ENCODE data around the gene EIF1.
"Not testable (repeated sequence)": the region's sequence is repeated elsewhere in the genome, so short reads cannot be mapped to it uniquely, and the experiment has no call there.

The EIF1 gene

DNA sequence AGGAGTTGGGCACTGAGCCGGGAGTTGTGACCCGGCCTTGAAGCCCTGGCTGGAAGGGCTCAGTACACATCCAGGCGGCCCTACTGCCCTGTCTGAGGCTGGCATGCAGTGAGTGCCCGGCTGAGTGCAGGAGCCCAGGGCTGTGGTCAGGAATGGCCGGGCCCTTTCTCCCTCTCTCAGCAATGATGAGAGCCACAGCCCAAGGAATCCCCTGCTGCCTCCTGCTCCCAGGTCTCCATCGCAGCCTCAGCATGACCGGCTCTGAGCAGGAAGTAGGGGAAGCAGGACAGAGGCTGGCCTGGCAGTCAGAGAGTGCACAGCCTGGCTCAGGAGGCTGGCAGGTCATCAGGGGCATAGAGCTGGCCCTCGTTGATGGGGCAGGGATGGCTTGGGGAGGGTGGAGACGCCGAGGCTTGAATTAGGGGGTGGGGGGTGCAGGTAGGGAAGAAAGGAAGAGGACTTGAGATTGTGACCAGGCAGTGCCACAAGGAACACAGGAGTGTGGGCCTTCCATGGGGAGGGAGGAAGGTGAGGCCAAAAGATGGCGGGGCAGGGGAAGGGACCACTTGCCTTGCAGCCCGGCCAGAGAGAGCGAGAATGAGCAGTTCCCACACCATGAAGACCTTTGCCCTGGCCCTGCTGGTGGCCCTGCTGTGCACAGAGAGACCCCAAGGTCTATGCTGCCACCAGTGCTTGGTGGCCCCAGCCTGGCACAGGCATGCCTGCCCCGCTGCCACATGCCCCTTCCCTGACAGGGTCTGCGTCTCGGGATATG, 32.2 kb upstream of the EIF1 start:
- DNase-seq = no peak

DNA sequence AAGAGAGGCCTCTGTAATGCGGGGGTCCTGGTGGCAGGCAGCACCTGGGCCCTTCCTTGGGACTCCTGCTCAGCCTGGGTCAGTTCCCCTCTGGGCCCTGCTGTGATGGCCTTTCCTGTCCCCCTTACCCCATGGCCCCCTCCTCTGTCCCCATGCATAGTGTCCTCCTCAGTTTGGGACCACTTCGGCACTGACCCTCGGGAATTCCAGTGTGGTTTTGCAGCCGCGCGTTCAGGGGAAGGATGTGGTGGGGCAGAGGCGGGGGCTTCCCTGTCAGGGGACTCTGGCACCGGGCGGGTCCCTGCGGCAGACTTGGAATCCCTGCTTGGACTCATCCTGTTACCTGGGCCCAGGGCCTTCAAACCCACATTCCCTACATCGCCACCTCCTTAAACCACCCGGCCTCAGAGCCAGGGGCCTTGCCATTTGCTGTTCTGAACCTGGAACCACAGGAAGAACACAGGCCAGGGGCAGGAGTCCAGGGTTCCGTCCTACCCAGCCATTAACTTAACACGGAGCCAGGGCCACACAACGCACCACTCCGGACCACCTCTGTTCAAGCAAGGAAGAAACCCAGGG, 31.4 kb upstream of the EIF1 start:
- no peak for DNase-seq

DNA sequence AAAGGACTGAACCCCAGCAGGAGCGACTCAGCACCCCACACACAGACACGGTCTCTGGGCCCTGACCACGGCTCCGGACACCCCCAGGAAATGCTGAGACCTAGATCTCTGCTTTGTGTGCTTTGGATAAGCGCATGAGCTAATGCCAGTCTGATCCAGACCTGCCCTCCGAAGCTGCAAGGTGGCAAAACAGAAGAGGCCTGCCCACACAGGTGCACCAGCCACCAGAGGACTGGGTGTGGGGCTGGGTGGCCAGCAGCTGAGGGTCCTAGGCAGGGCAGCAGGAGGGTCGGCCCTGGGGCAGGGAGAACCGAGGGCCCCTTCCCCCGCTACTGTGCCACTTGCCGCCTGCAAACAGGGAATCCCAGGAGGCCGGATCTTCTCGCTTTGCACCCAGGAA, 30.7 kb upstream of the EIF1 start:
- no peak for DNase-seq

DNA sequence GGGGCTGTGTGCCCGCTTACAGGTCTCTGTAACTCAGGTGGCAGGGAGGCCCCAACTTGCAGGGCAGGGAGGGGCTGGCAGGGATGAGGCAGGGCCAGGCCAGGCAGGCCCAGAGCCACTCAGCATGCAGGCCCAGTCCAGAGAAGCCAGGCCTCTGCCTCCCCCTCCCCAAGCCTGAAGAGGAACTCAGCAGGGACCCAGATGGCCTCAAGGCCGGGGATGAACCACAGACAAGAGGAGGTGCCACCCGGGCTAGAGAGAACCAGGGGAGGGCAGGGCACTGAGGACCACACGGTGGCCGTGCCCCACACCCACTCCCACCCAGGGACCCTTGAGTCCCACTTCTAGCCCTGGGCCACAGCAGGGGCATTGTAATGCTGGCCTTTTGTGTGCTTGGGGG, 29.8 kb upstream of the EIF1 start:
- DNase-seq = no peak

DNA sequence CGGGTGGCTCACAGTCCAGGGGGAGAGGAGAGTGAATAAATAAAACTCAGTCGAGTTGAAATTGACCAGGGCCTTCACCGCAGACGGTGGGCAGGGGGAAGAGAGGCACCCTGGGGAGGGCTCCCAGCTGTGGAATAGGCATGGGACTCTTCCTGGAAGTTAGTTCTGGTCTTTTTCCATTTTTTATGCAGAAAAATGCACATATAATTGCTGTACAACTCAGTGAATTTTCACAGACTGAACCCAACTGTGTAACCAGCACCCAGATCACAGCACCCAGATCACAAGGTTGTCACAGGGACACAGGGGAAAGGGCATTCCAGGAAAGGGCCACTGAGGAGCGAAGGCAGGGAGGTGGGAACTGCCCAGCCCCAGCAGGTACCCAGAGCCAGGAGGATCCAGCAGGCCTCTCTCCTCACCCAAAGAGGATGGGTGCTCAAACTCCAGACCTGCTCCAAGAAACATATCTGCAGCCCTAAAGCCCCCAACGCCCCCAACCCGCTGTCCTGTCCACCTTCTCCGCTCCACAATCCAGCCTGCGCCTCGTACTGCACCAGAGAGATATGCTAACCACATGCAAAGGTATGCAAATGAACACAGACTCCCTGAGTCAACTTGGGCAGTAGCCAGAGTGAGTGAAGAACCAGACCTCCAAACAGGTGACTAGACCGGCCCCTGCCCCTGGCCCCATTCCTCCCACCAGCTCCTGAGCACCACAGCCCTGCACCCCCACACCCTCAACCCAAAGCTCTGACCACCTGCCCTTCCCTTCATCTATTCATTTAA, 29.1 kb upstream of the EIF1 start:
- DNase-seq = no peak

DNA sequence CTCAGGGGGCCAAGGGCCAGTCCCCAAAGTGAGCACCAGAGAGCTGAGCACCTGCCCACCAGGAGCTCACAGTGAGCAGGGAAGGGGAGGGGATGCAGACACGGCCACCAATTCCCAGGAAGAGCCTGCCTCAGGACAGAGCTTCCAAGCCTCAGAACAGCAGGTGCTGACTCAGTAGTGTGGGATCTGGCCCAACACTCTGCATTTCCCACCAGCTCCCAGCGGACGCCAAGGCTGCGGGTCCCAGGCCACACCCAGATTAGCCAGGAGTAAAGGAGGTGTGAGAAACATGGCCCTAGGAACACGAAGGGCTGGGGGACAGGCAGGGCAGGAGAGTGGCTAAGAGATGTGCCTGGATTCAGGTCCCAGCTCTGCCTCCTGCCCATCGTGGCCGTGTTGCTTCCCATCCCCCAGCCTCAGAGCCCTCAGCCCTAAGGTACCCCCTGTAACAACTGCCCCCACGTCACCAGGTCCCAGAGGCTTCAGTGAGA, 28.4 kb upstream of the EIF1 start:
- DNase-seq = no peak

DNA sequence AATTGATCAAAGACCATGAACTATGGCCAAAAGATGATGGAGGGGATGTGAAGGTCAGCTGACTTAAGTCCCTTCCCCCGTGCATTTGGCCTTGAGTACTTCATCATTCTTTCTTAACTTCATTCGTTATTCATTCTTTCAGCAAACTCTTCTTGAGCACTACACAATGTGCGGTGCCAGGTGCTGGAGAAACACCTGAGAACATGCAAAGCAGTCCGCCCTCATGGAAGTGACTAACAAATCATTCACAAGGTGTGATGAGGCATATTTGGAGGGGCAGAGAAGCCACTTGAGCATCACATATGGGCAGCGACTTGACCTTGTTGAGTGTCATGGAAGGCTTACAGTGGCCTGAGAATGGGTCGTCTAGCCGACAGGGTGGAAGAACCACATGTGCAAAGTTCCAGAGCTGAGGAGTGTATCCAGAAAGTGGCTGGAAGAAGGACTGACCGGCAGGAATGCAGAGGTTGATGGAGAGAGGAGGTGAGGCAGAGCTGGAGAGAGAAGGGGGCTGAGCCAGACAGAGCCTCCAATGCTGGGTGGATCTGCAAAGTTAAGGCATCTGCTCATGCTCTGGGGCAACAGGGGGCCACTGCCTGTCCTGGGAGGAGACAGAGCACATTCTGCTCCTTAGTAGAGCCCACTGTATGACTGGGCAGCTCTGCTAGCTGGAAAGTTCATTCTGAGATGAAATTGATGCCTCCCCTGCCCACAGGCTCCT, 25.1 kb upstream of the EIF1 start:
- no peak for DNase-seq

DNA sequence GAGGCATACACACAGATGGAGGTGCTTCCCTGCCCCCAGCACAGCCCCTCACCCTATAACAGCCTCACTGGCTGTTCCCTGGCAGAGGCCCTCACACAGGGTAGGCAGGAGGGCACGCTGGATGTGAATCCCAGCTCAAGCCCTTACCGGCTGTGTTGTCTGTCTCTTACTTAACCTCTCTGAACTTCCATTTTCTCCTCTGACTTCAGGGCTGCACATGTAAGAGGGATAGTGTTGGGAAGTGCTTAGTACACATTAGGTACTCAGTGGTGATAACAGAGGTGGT, 24.6 kb upstream of the EIF1 start:
- DNase-seq = no peak

DNA sequence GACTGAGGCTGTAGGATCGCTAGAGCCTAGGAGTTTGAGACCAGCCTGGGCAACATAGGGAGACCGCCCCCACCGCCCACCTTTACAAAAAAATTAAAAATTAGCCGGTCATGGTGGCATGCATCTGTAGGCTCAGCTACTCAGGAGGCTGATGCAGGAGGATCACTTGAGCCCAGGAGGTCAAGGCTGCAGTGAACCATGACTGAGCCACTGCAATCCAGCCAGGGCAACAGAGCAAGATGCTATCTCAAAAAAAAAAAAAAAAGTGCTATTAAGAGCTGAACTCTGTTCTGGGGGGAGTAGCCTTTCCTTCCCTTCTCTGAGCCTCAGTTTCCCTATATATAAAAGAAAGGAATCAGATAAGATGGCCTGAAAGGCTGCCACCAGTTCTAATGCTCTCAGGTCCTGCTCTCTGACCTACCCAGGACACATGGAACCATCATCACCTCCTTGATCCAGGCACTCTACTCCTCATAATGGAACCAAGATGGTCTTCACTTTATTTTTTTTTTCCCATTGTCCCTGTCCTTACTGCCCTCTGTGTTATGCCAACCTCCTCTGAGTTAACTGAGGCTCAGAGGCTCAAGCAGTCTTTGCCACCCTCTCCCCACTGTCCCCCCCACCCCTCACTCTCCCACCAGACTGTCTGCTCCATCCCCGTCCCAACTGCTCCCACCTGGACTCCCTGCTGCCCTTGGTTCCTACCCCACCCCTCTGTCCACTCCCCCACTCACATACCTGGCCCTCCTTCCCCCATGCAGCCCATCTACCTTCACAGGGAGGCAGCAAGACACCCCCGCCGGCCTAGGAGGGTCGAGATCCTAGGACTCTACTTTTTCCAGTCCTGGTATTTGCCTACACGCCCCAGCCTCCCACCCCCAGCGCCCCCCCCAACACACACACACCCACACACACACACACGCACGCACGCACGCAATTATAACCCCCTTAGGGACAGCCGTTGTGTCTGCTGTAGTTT, 23.8 kb upstream of the EIF1 start:
- no peak for DNase-seq

DNA sequence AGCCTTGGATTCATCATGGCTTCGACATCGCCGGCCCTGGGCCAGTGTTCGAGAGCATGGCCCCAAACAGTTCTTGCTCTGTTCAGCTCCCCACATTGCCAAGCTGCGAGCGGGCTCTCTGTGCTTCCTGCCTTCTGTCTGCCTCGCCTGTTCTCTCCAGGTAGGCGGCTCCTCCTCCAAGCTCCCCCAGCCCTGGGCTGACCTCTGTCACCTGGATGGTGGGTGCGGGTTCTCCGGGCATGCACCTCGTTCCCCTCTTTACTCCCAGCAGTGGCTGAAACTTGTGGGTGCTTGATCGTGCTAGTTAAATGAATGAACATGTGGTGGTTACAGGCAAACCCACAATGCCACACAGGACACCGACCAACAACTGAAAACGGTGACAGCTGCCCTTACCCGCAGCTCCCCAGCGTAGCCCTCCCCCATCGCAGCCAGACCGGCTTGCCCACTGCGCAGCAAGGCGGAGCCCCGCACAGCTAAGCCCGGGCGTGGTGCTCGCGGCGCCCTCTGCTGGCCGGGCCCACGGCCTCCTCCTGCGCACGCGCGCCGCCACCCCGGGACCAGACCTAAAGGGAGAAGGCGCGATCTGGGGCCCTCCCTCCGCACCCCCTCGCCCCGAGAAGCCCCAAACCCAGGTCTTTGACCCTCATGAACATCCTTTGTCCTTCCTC, 23.0 kb upstream of the EIF1 start:
- DNase-seq = peak; percentile 38 to 62

DNA sequence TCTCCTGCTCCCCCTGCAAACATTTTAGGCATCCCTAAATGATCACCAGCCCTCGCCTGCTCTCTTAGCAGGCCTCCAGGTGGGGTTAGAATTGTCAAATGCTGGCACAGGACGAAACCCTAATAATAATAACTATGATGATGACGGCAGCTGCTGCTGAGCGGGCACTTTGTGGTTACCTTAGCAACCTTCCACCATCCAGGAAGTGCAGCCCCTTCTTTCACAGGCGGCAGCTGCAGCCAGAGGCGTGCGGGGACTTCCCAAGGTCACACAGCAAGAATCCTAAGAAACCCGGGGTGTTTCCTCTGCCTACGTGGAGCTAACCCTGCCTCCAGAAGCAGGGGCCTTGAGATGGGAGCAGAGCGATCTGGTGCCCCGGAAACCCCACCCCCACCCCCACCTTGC, 22.4 kb upstream of the EIF1 start:
- DNase-seq = peak in 1 of 2 experiments; percentile 49

DNA sequence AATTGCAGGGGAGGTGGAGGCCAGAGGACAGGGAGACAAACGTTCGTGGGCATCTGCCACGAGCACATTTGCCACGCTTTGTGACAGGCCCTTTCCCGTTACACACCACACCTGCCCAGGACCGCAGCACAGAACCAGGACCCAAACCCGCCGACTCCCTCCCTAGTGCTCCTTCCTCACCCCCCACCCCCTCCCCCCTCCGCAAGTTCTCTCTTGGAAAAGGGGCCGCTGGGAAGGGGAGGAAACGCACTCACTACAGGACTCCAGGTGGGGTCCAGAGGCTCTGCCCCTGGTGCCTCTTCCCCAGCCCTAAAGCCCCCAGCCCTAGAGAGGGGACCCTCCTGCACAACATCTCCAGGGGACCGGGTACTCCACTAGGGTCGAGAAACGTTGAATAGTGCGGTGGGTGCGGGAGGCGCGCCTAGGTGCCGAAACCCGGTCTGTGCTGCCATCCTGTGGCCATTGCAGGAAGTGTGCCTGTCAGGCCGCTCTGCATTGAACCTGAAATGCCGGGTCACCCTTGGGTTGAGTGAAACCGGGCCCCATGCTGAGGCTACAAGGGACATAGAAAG, 21.9 kb upstream of the EIF1 start:
- DNase-seq = peak in 1 of 2 experiments; percentile 61

DNA sequence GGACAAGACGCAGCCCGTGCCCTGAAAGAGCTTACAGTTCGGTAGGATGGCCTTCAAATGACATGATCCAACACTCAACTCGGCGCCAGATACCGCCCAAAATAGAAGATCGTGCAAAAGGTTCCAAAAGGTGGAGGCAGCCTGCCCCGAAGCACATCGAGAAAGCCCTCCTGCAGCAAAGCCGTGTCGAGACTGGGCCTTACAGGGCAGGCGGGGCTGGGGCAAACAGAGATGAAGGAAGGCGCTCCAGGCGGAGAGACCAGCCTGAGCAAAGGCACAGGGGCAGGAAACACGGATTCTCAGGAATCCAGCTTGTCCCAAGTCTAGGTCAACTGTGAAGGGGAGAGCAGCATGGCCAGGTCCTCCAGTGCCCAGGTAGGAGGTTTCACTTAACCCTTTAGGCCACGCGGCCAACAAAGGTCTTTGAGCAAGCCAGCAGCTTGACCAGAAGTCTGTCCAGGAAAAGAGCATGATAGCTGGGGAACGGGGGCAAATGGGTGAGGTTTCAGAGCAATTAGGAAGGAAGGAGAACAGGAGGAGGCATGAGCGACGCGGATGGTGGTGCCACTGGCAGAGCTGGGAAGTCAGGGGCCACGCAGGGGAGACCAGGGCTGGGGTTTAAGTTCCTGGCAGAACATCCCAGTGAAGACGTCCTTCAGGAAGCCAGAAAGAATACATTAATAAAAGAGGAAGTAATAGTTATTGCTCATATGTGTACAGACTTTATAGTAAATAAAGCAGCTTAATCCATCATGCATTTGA, 21.2 kb upstream of the EIF1 start:
- no peak for DNase-seq

DNA sequence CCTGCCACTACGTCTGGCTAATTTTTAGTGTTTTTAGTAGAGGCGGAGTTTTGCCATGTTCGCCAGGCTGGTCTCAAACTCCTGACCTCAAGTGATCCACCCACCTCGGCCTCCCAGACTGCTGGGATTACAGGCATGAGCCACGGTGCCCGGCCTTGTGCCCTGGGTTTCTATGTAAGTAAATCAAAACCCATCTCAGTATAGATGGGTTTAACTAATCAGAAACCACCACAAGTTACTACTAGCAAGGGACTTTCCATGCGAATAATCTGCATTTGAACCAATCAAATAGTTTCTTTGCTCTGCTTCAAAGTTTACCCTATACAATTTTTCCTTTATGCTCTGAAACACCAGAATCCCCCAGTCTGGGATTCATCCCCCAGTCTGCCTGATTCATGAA, 16.5 kb upstream of the EIF1 start:
- DNase-seq = no peak

DNA sequence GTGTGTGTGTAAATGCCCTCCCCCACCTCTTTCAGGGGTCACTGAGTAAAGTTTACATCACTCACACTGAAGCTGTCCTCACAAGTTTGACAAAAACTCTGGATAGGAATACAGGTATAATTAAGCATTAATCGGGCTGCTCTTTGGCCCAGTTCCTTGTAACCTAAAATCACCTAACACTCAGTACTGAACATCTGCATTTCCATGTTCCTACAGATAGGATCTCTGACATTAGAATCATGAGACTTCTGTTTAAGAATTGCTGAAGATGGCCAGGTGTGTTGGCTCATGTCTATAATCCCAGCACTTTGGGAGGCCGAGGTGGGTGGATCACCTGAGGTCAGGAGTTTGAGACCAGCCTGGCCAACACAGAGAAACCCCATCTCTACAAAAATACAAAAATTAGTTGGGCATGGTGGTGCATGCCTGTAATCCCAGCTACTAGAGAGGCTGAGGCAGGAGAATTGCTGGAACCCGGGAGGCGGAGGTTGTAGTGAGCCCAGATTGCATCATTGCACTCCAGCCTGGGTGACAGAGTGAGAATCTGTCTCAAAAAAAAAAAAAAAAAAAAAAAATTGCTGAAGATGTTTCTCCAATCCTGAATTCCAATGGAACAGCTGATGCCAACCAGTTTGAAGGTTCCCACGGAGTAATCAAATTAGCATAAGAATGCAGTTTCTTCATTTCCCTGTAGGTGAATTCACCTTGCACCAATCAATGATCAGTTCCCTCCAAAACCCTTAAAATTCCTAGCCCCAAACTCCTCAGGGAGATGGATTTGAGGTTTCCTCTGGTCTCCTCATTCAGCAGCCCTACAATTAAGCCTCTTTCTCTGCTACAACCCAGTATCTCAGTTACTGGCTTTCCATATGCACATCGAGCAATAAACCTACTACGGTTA, 13.3 kb upstream of the EIF1 start:
- not testable (repeated sequence) for DNase-seq

DNA sequence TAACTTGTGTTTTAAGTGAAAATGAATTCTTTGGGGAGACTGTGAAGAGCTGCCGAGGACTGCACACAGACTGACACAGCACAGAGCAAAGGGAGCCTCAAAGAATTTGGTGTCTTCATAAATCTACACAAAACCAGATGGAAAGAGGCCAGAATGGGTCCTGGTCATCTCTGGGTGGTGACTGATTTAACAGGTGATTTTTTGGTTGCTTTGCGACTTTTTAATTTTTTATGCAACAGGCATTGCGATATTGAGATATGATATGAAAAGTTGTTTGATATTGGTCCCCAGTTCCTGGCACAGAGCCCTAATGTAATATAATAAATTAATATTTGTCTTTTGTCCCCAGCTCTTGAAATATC, 12.6 kb upstream of the EIF1 start:
- DNase-seq = no peak

DNA sequence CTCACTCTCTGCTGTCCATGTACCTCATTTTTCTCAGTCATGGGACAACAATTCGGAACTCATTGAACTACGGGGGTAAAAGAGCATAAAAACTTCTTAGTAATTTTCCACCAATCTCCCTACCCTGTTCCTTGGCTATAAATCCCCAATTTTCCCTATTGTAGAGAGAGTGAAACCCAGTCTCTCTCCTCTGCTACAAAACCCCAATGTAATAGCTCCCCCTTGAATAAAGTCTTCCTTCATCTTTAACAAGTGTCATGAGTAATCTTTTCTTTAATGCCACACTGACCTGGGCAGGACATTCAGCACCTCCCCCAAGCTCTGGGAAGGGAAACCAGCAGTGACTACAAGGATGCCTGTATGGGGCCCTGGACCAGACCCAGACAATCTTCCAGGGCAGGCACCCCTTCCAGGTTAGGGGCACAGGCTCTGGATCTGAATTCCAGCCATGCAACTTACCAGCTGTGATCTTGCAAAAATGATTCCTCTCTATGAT, 10.2 kb upstream of the EIF1 start:
- no peak for DNase-seq

DNA sequence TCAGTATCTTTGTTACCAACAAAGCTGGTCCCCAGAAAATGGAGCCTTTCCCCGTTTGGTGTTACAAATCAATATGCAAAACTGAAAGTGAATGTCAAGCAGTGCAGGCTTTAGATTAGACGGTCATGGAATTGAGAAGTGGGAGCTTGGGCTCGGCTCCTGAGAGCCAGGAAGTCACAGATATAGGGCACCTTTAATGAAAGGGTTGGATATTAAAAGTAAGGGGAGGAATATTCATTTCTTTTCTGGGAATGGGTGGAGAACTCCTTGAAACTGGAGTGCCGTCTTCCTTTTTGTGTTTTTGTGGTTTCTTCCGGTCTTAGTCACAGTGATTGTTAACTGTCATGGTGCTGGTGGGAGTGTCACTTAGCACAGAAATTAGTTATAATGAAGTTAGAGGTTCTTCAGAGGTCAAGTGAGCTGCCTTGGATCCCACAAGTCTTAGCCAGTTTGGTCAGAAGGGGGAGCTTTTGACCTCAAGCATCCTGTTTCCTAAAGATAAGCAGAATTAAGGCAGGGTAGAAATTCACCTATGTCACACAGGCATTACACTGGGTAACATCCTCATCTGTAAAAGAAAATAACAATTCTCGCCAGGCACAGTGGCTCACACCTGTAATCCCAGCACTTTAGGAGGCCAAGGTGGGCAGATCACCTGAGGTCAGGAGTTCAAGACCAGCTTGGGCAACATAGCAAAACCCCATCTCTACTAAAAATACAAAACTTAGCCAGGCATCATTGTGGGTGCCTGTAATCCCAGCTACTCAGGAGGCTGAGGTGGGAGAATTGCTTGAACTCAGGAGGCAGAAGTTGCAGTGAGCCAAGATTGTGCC, 9.6 kb upstream of the EIF1 start:
- DNase-seq = peak in 1 of 2 experiments; percentile 90
